ENCODE data around the gene ZNF444.
A peak's percentile ranks its signal among the peaks of the same experiment; 100 is the strongest.
"Not testable (repeated sequence)": the region's sequence is repeated elsewhere in the genome, so short reads cannot be mapped to it uniquely, and the experiment has no call there.

Gene ZNF444

GRCh38 chr19:56176881-56177280 is 35.8 kb downstream of the ZNF444 start:
- DNase-seq (ENCODE audit: low read depth) = no peak
- TF ChIP-seq, protein P1, sequence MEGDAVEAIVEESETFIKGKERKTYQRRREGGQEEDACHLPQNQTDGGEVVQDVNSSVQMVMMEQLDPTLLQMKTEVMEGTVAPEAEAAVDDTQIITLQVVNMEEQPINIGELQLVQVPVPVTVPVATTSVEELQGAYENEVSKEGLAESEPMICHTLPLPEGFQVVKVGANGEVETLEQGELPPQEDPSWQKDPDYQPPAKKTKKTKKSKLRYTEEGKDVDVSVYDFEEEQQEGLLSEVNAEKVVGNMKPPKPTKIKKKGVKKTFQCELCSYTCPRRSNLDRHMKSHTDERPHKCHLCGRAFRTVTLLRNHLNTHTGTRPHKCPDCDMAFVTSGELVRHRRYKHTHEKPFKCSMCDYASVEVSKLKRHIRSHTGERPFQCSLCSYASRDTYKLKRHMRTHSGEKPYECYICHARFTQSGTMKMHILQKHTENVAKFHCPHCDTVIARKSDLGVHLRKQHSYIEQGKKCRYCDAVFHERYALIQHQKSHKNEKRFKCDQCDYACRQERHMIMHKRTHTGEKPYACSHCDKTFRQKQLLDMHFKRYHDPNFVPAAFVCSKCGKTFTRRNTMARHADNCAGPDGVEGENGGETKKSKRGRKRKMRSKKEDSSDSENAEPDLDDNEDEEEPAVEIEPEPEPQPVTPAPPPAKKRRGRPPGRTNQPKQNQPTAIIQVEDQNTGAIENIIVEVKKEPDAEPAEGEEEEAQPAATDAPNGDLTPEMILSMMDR (IDR thresholded peaks at IDR 0.05; ENCODE audit: low read depth, low read length, missing control alignments) = no peak
- H3K4me3 ChIP-seq (ENCODE audit: low read depth, low read length) = no peak overlapping the region

DNA sequence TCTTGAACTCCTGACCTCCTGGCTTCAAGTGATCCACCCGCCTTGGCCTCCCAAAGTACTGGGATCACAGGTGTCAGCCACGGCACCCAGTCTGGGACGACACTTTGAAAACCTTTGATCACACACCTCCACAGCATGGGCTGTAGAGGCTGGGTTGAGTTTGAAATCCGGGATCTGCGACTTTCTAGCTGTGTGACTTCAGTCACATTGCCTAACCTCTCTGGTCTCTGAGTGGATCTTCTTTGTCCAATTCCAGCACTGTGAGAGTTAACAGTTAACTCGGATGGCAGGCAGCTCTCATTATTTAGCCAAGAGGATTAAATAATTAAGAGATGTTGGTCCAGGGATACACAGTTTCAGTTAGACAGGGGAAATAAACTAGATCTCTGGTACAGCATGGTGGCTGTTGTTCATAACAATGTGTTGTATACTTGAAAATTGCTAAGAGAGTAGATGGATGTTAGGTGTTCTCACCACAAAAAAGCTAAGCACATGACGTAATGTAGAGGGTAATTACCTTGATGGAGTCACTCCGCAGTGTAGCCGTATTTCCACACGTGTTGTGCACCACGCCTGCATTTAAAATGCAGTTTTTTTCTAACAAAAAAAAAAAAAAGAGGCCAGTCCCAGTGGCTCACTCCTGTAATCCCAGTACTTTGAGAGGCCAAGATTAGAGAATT is 36.6 kb downstream of the ZNF444 start:
- no peak overlapping the region for H3K4me3 ChIP-seq (ENCODE audit: low read depth, low read length)
- TF ChIP-seq, protein P1 (IDR thresholded peaks at IDR 0.05; ENCODE audit: low read depth, low read length, missing control alignments) = no peak
- no peak for DNase-seq (ENCODE audit: low read depth)

- TF ChIP-seq, protein P1 (IDR thresholded peaks at IDR 0.05; ENCODE audit: low read depth, low read length, missing control alignments) = peak; percentile 34
- DNase-seq (ENCODE audit: low read depth) = no peak
Observed at GRCh38 chr19:56189785-56190184, 48.7 kb downstream of the ZNF444 start.

GRCh38 chr19:56191115-56191514 is 50.0 kb downstream of the ZNF444 start:
- no peak for DNase-seq (ENCODE audit: low read depth)
- TF ChIP-seq, protein P1 (IDR thresholded peaks at IDR 0.05; ENCODE audit: low read depth, low read length, missing control alignments) = no peak
- H3K4me3 ChIP-seq (ENCODE audit: low read depth, low read length) = no peak overlapping the region

More at GRCh38 chr19:56189785-56190184, 48.7 kb downstream of the ZNF444 start:
- no peak overlapping the region for H3K4me3 ChIP-seq (ENCODE audit: low read depth, low read length)

DNA sequence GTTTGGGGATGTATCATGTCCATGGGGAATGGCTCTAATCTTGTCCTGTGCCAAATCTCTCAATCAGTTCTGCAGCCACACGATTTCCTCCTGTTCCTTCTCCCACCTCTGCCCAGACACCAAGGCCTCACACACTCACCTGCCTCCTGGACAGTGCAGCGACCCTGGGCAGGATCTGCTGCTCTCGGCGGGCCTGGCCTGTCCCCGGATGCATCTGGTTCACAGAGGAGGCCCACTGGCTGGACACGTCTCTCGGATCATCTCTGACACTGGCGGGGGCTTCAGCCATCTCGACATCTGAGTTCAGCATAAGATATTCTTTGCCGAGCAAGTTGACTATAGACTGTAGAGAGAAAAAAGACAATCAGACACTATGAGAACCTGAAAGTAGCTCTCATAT is 50.6 kb downstream of the ZNF444 start:
- no peak for DNase-seq (ENCODE audit: low read depth)
- TF ChIP-seq, protein P1 (IDR thresholded peaks at IDR 0.05; ENCODE audit: low read depth, low read length, missing control alignments) = no peak
- H3K4me3 ChIP-seq (ENCODE audit: low read depth, low read length) = no peak overlapping the region

- DNase-seq (ENCODE audit: low read depth) = no peak
- TF ChIP-seq, protein P1 (IDR thresholded peaks at IDR 0.05; ENCODE audit: low read depth, low read length, missing control alignments) = no peak
- H3K4me3 ChIP-seq (ENCODE audit: low read depth, low read length) = no peak overlapping the region
Observed at GRCh38 chr19:56193981-56194640, 53.0 kb downstream of the ZNF444 start.

DNA sequence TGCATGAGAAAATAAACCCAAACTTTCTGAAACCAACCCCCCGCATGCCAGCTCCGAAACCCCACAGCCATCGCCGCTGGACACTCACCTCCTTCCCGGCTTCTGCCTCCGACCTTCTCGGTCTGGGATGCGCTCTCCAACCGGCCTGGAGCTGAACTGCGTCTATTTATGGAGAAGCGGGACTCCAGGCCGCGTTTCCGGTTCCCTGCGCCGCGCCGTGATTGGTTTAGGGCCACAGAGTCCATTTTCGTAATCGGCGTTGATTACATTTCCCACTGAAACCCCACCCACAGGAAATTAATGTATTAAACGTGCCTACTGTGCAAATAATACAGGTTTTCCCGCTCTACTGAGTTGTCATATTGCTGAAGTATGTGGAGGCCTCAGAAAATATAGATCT is 56.6 kb downstream of the ZNF444 start, which contains the start of gene ZSCAN5B:
Gene ZSCAN5B, minus strand, starts transcription at position 138 of the 400 bp plus-strand sequence. CDS start 4,731 bp downstream, outside the sequence.
- H3K4me3 ChIP-seq (ENCODE audit: low read depth, low read length); DNase-seq (ENCODE audit: low read depth): not testable (repeated sequence)
